HepG2 (cell line): Measurements from ENCODE around the gene GRB7. TPM values are rescaled to one million over a fixed set of nuclear protein-coding genes. Genes with fewer than 3 reads are reported as not detected.

Experiments
- CCAR2 ChIP-seq: fragments of 200-400 bp; formaldehyde crosslinking; optimal IDR thresholded peaks from 2 replicates; pipeline ENCODE3; 2018; ENCODE audit warnings: low read depth, mild to moderate bottlenecking, low read length, moderate library complexity
- FOXJ3 ChIP-seq: sonication (generic); formaldehyde crosslinking; IDR thresholded peaks from 2 replicates; pipeline ENCODE4 v1.4.0; 2020; ENCODE audit warnings: missing genetic modification reagents, mild to moderate bottlenecking, borderline replicate concordance
- FOXK2 ChIP-seq: fragments of 450-650 bp; IDR thresholded peaks from 2 replicates; pipeline ENCODE4 v1.6.1; 2016
- GZF1 ChIP-seq: sonication (generic); formaldehyde crosslinking; IDR thresholded peaks from 2 replicates; pipeline ENCODE4 v1.5.1; 2020; ENCODE audit warnings: mild to moderate bottlenecking, missing genetic modification reagents
- HBP1 ChIP-seq: IDR thresholded peaks from 2 replicates; pipeline ENCODE4 v1.6.1; 2016; ENCODE audit warnings: low read depth, control low read depth
- KDM1A ChIP-seq: IDR thresholded peaks from 2 replicates; pipeline ENCODE4 v1.6.1; 2016; ENCODE audit warnings: missing compliant biosample characterization
- MED1 ChIP-seq: sonication (generic); formaldehyde crosslinking; IDR thresholded peaks from 2 replicates; pipeline ENCODE4 v1.4.0; 2020; ENCODE audit warnings: missing genetic modification reagents
- MZF1 ChIP-seq: sonication (generic); formaldehyde crosslinking; IDR thresholded peaks from 2 replicates; pipeline ENCODE4 v1.8.1; 2023; ENCODE audit warnings: mild to moderate bottlenecking, missing genetic modification reagents, borderline replicate concordance
- NPAS2 ChIP-seq: sonication (generic); formaldehyde crosslinking; IDR thresholded peaks from 2 replicates; pipeline ENCODE4 v1.8.0; 2022; ENCODE audit warnings: mild to moderate bottlenecking, missing genetic modification reagents, borderline replicate concordance
- PAF1 ChIP-seq: IDR thresholded peaks from 2 replicates; pipeline ENCODE4 v1.6.1; 2016; ENCODE audit warnings: missing genetic modification reagents, missing compliant biosample characterization
- RFXANK ChIP-seq: IDR thresholded peaks from 2 replicates; pipeline ENCODE4 v1.6.1; 2016
- TFAP4 ChIP-seq: sonication (generic); IDR thresholded peaks from 2 replicates; pipeline ENCODE4 v1.6.1; 2016; ENCODE audit warnings: low read depth, borderline replicate concordance
- THYN1 ChIP-seq: sonication (generic); formaldehyde crosslinking; IDR thresholded peaks from 2 replicates; pipeline ENCODE4 v1.8.1; 2023; ENCODE audit warnings: low read depth, mild to moderate bottlenecking, moderate library complexity, missing genetic modification reagents, borderline replicate concordance
- ZBTB2 ChIP-seq: sonication (generic); formaldehyde crosslinking; IDR thresholded peaks from 2 replicates; pipeline ENCODE4 v1.8.0; 2022; ENCODE audit warnings: low read depth, missing genetic modification reagents
- ZFP37 ChIP-seq: sonication (generic); formaldehyde crosslinking; IDR thresholded peaks from 2 replicates; pipeline ENCODE4 v1.4.0; 2020; ENCODE audit warnings: missing genetic modification reagents, borderline replicate concordance
- ZNF138 ChIP-seq: sonication (generic); formaldehyde crosslinking; IDR thresholded peaks from 2 replicates; pipeline ENCODE4 v1.5.0; 2020; ENCODE audit warnings: mild to moderate bottlenecking, low read depth, missing genetic modification reagents
- ZNF619 ChIP-seq: sonication (generic); formaldehyde crosslinking; IDR thresholded peaks from 2 replicates; pipeline ENCODE4 v1.4.0; 2020; ENCODE audit warnings: mild to moderate bottlenecking, missing genetic modification reagents
- ZNF720 ChIP-seq: sonication (generic); formaldehyde crosslinking; IDR thresholded peaks from 2 replicates; pipeline ENCODE4 v1.4.0; 2020; ENCODE audit warnings: missing genetic modification reagents
- ZNF749 ChIP-seq: sonication (generic); formaldehyde crosslinking; IDR thresholded peaks from 2 replicates; pipeline ENCODE4 v1.8.0; 2022; ENCODE audit warnings: mild to moderate bottlenecking, missing genetic modification reagents, moderate library complexity, borderline replicate concordance
- polyA plus RNA-seq, 8 experiments: library from polyadenylated mRNA; depleted of rRNA in 3 of 8; stranded (reverse) in 7 of 8; unstranded in 1 of 8; fragments of >200 nt; fragmentation: Illumina TruSeq in 4 of 8; extraction: Trizol in 4 of 8; gene quantifications; 2 replicates each; pipeline versions ENCODE4 v1.2.1 to v1.2.3, GENCODE V29; 2011 to 2016; ENCODE audit warnings: low read depth in 4 of 8, missing spikeins in 1 of 8, mixed read lengths in 1 of 8; ENCODE audit not compliant: insufficient read depth in 1 of 8
- total RNA-seq, 5 experiments: library from RNA; depleted of rRNA; stranded (reverse); fragments of >200 nt; fragmentation: Illumina TruSeq; extraction: Trizol; gene quantifications; 2 replicates each; pipeline ENCODE4 v1.2.3, GENCODE V29; 2016; ENCODE audit warnings: low read depth in 1 of 5
- TF ChIP-seq, protein P1 (sequence below): sonication (generic); formaldehyde crosslinking; IDR thresholded peaks from 2 replicates; pipeline ENCODE4 v1.9.0; 2021; ENCODE audit warnings: missing genetic modification reagents, mild to moderate bottlenecking, borderline replicate concordance
- TF ChIP-seq, protein P2 (sequence below): sonication (generic); formaldehyde crosslinking; IDR thresholded peaks from 2 replicates; pipeline ENCODE4 v1.4.0; 2020; ENCODE audit warnings: mild to moderate bottlenecking, low read depth, missing genetic modification reagents

Gene GRB7
- total and polyA plus RNA-seq, 2 of the 13 experiments (the other 11 are each of a cell fraction or from before 2014, with no cell fraction given), result 60.2 to 77.7 TPM

DNA sequence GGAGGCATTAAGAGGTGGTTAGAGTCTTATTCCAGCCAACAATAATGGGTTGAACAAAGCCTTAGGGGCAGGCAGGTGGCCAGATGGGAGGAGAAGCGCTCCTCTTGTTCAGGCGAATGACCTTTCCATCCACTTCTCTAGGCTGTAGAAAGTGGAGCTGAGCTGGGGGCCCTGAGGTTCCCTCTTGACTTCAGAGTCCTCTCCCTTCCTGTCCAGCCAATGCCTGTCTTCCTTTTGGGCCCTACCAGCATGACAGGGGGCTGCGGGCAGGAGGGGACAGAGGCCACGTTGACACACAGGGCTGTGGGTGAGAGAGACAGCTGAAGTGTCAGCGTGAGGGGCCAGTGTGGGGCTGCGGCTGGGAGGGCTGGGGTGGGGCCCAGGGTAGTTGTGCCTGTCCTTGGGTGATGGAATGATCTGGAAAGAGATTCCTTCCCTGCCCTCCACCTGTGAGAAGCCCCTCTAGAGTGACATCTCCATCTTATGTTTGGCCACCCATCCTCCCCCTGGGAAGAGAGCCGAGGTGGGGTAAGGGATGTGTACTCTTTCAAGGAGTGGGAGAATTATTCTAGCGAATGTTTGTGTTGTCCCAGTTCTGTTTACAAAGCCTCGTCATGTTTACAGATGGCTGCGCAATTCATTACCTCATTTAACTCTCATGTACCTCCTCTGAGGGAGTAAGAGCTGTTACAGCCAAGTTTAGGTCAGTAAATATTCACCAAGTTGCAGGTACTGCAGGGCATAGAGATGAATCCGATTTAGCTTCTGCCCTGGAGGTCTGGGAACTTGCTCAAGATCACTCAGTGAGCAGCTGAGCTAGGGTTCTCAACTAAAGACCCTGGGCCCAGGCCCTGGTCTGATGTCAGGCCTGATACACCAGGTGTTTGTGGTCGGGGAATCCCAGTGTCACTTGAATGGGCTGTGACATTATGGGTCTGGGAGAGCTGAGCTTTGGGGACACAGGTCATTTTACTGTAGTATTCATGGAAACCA is 34.5 kb upstream of the GRB7 start (continued):
- TF ChIP-seq, protein P1, sequence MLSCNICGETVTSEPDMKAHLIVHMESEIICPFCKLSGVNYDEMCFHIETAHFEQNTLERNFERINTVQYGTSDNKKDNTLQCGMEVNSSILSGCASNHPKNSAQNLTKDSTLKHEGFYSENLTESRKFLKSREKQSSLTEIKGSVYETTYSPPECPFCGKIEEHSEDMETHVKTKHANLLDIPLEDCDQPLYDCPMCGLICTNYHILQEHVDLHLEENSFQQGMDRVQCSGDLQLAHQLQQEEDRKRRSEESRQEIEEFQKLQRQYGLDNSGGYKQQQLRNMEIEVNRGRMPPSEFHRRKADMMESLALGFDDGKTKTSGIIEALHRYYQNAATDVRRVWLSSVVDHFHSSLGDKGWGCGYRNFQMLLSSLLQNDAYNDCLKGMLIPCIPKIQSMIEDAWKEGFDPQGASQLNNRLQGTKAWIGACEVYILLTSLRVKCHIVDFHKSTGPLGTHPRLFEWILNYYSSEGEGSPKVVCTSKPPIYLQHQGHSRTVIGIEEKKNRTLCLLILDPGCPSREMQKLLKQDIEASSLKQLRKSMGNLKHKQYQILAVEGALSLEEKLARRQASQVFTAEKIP (CRISPR knock-in tag), result no peak
- TF ChIP-seq ZNF749 (no peak), PAF1 (no peak; the same call in none of the 2 replicates), KDM1A (no peak), FOXJ3 (CRISPR knock-in tag) (peak; percentile 57; the same call in 1 of the 2 replicates), ZNF138 (CRISPR knock-in tag) (no peak), RFXANK (CRISPR knock-in tag) (no peak), TFAP4 (peak; percentile 88), ZNF619 (CRISPR knock-in tag) (no peak), MZF1 (CRISPR knock-in tag) (0 out of 2 replicates have a peak, but pooled peaks have one; percentile 68), NPAS2 (no peak), ZFP37 (0 out of 2 replicates have a peak, but pooled peaks have one; percentile 7), GZF1 (0 out of 2 replicates have a peak, but pooled peaks have one; percentile 16), CCAR2 (no peak), THYN1 (CRISPR knock-in tag) (0 out of 2 replicates have a peak, but pooled peaks have one; percentile 71), HBP1 (CRISPR knock-in tag) (no peak; the same call in 1 of the 2 replicates), ZNF720 (no peak), FOXK2 (peak; percentile 71), ZBTB2 (CRISPR knock-in tag) (0 out of 2 replicates have a peak, but pooled peaks have one; percentile 41), MED1 (CRISPR knock-in tag) (peak; percentile 62)
- TF ChIP-seq, protein P2, sequence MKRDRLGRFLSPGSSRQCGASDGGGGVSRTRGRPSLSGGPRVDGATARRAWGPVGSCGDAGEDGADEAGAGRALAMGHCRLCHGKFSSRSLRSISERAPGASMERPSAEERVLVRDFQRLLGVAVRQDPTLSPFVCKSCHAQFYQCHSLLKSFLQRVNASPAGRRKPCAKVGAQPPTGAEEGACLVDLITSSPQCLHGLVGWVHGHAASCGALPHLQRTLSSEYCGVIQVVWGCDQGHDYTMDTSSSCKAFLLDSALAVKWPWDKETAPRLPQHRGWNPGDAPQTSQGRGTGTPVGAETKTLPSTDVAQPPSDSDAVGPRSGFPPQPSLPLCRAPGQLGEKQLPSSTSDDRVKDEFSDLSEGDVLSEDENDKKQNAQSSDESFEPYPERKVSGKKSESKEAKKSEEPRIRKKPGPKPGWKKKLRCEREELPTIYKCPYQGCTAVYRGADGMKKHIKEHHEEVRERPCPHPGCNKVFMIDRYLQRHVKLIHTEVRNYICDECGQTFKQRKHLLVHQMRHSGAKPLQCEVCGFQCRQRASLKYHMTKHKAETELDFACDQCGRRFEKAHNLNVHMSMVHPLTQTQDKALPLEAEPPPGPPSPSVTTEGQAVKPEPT (CRISPR knock-in tag), result peak; percentile 86; the same call in 1 of the 2 replicates
